CD4-positive, alpha-beta T cell (primary cell): ENCODE data around the gene MAMDC4. TPM values are rescaled to one million over a fixed set of nuclear protein-coding genes. Genes with fewer than 3 reads are reported as not detected.

Experiments used
- ATAC-seq: fragments of 200-7000 bp; cut with Tn5 transposase; one replicate; pipeline ENCODE4 v1.10.0; 2022; ENCODE audit warnings: mild to moderate bottlenecking; ENCODE audit not compliant: poor library complexity
- CTCF ChIA-PET: fragments of 350-600 bp; sonication (Branson Sonifier 250); formaldehyde crosslinking; loops from one replicate; lab custom pipeline; 2021; ENCODE audit warnings: antibody characterized with exemption, inconsistent platforms; lab: Charles Lee
- POLR2A ChIA-PET: fragments of 350-600 bp; sonication (Branson Sonifier 250); formaldehyde crosslinking; loops from one replicate; lab custom pipeline; 2021; ENCODE audit warnings: antibody characterized with exemption, inconsistent platforms; lab: Charles Lee
- DNase-seq, 14 experiments: peaks; one replicate each; pipeline ENCODE4 v3.0.0-alpha.2; 2013 to 2020; ENCODE audit warnings: mixed read lengths in 2 of 14
- H3K27ac ChIP-seq, 2 donors: one replicate each; pipeline versions ENCODE4 v1.5.1 to v1.7.0; 2013; ENCODE audit warnings: low read length in 2 of 2, low read depth in 1 of 2, mild to moderate bottlenecking in 1 of 2
- H3K27me3 ChIP-seq, 2 experiments: 1 replicate in 1 of 2; 2 replicates in 1 of 2; pipeline versions ENCODE4 v1.6.1 to v1.7.0; 2013; ENCODE audit warnings: low read length in 2 of 2, control low read depth in 1 of 2, mild to moderate bottlenecking in 1 of 2, moderate library complexity in 1 of 2; ENCODE audit not compliant: insufficient read depth in 2 of 2, control insufficient read depth in 1 of 2
- H3K36me3 ChIP-seq: one replicate; pipeline ENCODE4 v1.6.1; 2013; ENCODE audit warnings: low read length, control low read depth; ENCODE audit not compliant: insufficient read depth
- H3K4me1 ChIP-seq: one replicate; pipeline ENCODE4 v1.6.1; 2013; ENCODE audit warnings: low read length, control low read depth; ENCODE audit not compliant: insufficient read depth
- H3K4me3 ChIP-seq: one replicate; pipeline ENCODE4 v1.5.1; 2013; ENCODE audit warnings: mild to moderate bottlenecking, low read length, moderate library complexity
- H3K9me3 ChIP-seq, 2 experiments: 1 replicate in 1 of 2; 2 replicates in 1 of 2; pipeline versions ENCODE4 v1.6.1 to v1.7.0; 2013; ENCODE audit warnings: low read length in 2 of 2, mild to moderate bottlenecking in 2 of 2, control low read depth in 1 of 2, moderate library complexity in 1 of 2; ENCODE audit not compliant: control insufficient read depth in 1 of 2, insufficient read depth in 1 of 2
- H3K27ac Mint-ChIP-seq: one replicate; pipeline ENCODE4 v1.8.0; 2020; ENCODE audit warnings: mixed read lengths
- H3K27me3 Mint-ChIP-seq: one replicate; pipeline ENCODE4 v1.8.0; 2021; ENCODE audit warnings: mixed read lengths
- H3K36me3 Mint-ChIP-seq: one replicate; pipeline ENCODE4 v1.8.0; 2021; ENCODE audit warnings: low read depth, mixed read lengths
- H3K4me1 Mint-ChIP-seq: one replicate; pipeline ENCODE4 v1.8.0; 2021; ENCODE audit warnings: low read depth, mixed read lengths
- H3K4me3 Mint-ChIP-seq: one replicate; pipeline ENCODE4 v1.8.0; 2020; ENCODE audit warnings: mild to moderate bottlenecking, mixed read lengths
- H3K9me3 Mint-ChIP-seq: one replicate; pipeline ENCODE4 v1.8.0; 2020; ENCODE audit warnings: mixed read lengths
- intact Hi-C, 2 experiments: fragments of 100-400 bp; cut with DNase I in 1 of 2; cut with micrococcal nuclease in 1 of 2; formaldehyde crosslinking; loops; one replicate each; pipeline versions ENCODE4 v1.15.1 to v1.9.0; 2023 to 2025; cut with DNase I, micrococcal nuclease
- total RNA-seq, 174 experiments: library from RNA in 2 of 174; stranded (reverse) in 2 of 174; gene quantifications; one replicate each; pipeline ENCODE4 v1.2.3 and lab custom pipeline; 2021 to 2026
- TF ChIP-seq, protein P1 (sequence below): fragments of 200-600 bp; IDR thresholded peaks from one replicate; pipeline ENCODE4 v1.8.0; 2022; ENCODE audit warnings: antibody characterized with exemption, mild to moderate bottlenecking

The MAMDC4 gene
- total RNA-seq, 2 experiments from 2014 or later = 2.2 to 3.4 TPM

DNA sequence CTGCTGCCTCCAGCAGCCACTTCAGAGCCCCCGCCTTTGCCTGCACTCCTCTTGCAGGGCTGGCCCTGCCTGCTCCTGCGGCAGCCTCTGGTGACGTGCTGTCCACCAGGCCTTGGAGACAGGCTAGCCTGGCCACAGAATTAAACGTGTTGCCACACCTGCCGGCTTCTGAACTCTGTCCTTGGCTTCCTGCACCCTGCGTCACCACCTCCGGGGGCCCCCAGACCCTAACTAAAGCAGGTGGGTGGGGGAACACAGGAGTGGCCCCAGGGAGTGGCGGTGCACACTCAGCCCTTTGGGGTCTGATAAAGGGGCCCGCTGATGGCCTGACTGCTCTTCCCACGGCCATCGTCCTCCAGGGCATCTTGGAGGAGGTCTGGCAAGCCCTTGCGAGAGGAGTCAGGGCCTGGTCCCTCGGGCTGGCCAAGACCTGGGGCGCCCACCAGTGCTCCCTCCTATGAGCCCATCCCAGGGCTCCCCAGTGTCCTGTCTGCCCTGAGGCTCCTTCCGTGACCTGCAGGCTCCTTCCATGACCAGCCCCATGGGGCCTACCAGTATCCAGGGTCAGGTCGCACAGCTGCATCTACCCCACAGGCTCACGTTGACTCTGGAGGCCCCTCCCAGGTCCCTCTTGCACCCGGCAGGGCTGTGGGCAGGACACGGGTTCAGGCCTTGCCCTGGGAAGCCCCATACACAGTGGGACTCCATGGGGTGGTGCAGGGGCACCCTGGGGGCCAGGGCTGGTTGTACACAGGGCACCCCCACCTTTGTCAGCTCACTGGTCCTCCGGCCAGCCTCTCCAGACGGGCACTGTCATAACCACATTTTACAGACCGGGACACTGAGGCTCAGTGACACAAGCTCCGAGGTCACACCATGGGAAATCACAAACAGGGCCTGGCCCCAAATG, 1.0 kb upstream of the MAMDC4 start:
- Histone ChIP-seq H3K36me3 (peaks cover 10% of the 10 kb centered on the region), H3K27ac (no peak overlapping the region), H3K4me1 (peaks cover 38% of the 10 kb centered on the region), H3K9me3 (peaks cover 0 to 15% of the 10 kb centered on the region in 2 experiments), H3K4me3 (no peak overlapping the region), H3K27me3 (peaks cover 4 to 12% of the 10 kb centered on the region in 2 experiments)
- peak overlapping the region; percentile 38 for H3K4me3 Mint-ChIP-seq
- intact Hi-C loops = no loop called here
- no peaks in the 10 kb centered on the region for H3K9me3 Mint-ChIP-seq
- no peak for DNase-seq
- H3K36me3 Mint-ChIP-seq = peaks cover 8% of the 10 kb centered on the region
- ChIA-PET POLR2A (interaction anchor here (1.2 kb wide), 1 partner anchor 9 kb away, joined by 4 read pairs; the partner anchor contains the start of gene AJM1), CTCF (no interaction called here)
- H3K4me1 Mint-ChIP-seq = peaks cover 10% of the 10 kb centered on the region
- peaks cover 16% of the 10 kb centered on the region for H3K27me3 Mint-ChIP-seq
- TF ChIP-seq, protein P1, sequence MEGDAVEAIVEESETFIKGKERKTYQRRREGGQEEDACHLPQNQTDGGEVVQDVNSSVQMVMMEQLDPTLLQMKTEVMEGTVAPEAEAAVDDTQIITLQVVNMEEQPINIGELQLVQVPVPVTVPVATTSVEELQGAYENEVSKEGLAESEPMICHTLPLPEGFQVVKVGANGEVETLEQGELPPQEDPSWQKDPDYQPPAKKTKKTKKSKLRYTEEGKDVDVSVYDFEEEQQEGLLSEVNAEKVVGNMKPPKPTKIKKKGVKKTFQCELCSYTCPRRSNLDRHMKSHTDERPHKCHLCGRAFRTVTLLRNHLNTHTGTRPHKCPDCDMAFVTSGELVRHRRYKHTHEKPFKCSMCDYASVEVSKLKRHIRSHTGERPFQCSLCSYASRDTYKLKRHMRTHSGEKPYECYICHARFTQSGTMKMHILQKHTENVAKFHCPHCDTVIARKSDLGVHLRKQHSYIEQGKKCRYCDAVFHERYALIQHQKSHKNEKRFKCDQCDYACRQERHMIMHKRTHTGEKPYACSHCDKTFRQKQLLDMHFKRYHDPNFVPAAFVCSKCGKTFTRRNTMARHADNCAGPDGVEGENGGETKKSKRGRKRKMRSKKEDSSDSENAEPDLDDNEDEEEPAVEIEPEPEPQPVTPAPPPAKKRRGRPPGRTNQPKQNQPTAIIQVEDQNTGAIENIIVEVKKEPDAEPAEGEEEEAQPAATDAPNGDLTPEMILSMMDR = no peak
- ATAC-seq = no peak
- no peak overlapping the region for H3K27ac Mint-ChIP-seq

DNA sequence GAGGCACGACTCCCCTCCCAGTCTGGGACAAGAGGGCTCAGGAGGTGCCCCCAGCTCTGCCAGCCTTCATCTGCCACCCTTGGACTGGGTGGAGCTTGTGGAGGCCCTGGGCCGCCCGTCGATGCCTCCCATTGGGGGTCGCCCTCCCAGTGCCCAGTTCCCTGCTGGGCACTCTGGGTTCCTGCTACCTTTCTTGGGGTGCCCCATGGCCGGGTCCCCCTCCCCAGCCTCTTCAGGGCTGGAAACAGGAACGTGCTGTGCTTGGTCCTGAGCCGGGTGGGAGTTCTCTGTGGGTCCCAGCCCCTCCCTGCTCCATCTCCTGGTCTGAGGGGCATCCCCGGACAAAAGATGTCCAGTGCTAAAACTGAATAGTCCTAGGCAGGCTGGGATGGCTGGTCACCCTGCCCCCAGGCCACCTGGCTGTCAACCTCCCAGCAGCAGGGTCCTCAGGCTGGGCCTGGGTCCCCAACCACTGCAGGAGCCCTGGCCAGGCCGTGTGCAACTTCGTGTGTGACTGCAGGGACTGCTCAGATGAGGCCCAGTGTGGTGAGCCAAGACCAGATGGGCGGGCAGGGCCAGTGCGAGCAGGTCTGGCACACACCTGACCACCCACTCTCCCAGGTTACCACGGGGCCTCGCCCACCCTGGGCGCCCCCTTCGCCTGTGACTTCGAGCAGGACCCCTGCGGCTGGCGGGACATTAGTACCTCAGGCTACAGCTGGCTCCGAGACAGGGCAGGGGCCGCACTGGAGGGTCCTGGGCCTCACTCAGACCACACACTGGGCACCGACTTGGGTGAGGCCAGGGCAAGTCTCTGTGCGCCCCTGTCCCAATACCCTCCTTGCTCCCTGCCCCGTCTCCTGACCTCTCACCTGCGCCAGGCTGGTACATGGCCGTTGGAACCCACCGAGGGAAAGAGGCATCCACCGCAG, 784 bp downstream of the MAMDC4 start:
- Histone ChIP-seq H3K27ac (no peak overlapping the region), H3K9me3 (peaks cover 0 to 4% of the 10 kb centered on the region in 2 experiments), H3K27me3 (peaks cover 0 to 5% of the 10 kb centered on the region in 2 experiments), H3K4me3 (no peak overlapping the region), H3K36me3 (peaks cover 10% of the 10 kb centered on the region), H3K4me1 (peaks cover 22% of the 10 kb centered on the region)
- TF ChIP-seq, protein P1 = no peak
- no peak overlapping the region for H3K4me3 Mint-ChIP-seq
- H3K9me3 Mint-ChIP-seq = no peaks in the 10 kb centered on the region
- peaks cover 6% of the 10 kb centered on the region for H3K27me3 Mint-ChIP-seq
- peaks cover 5% of the 10 kb centered on the region for H3K4me1 Mint-ChIP-seq
- ATAC-seq (no peak), DNase-seq (peak in 1 of 14 experiments; percentile 30)
- ChIA-PET CTCF (no interaction called here), POLR2A (no interaction called here)
- intact Hi-C loops = no loop called here
- H3K36me3 Mint-ChIP-seq = peaks cover 8% of the 10 kb centered on the region
- no peak overlapping the region for H3K27ac Mint-ChIP-seq

DNA sequence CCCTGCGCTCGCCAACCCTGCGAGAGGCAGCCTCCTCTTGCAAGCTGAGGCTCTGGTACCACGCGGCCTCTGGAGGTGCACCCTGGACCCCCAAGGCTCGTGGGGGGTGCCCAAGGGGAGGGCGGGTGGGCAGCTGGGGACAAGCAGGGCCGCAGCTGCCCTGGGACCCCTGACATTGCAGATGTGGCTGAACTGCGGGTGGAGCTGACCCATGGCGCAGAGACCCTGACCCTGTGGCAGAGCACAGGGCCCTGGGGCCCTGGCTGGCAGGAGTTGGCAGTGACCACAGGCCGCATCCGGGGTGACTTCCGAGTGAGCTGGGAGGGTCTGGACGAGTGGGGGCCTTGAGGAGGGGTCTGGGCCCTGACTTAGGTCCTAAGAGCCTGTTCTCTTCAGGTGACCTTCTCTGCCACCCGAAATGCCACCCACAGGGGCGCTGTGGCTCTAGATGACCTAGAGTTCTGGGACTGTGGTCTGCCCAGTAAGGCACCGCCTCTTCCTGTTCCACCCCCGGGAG, 1.5 kb downstream of the MAMDC4 start:
- H3K36me3 Mint-ChIP-seq = peaks cover 7% of the 10 kb centered on the region
- H3K4me1 Mint-ChIP-seq = peaks cover 5% of the 10 kb centered on the region
- no peak for ATAC-seq
- no peaks in the 10 kb centered on the region for H3K27me3 ChIP-seq
- CTCF ChIA-PET = no interaction called here
- peak in 1 of 14 experiments; percentile 24 for DNase-seq
- no peaks in the 10 kb centered on the region for H3K9me3 Mint-ChIP-seq
- TF ChIP-seq, protein P1 = no peak
- H3K4me3 ChIP-seq = no peak overlapping the region
- H3K27ac Mint-ChIP-seq = no peak overlapping the region
- POLR2A ChIA-PET = no interaction called here
- peaks cover 10% of the 10 kb centered on the region for H3K36me3 ChIP-seq
- no peak overlapping the region for H3K4me3 Mint-ChIP-seq
- intact Hi-C loops = no loop called here
- H3K27me3 Mint-ChIP-seq = peaks cover 5% of the 10 kb centered on the region
- peaks cover 15% of the 10 kb centered on the region for H3K4me1 ChIP-seq
- H3K27ac ChIP-seq = no peak overlapping the region
- no peaks in the 10 kb centered on the region for H3K9me3 ChIP-seq
